Measurements from ENCODE around the gene EGLN2.
A peak's percentile ranks its signal among the peaks of the same experiment; 100 is the strongest.
"Not testable (repeated sequence)": the region's sequence is repeated elsewhere in the genome, so short reads cannot be mapped to it uniquely, and the experiment has no call there.

Gene EGLN2

DNA sequence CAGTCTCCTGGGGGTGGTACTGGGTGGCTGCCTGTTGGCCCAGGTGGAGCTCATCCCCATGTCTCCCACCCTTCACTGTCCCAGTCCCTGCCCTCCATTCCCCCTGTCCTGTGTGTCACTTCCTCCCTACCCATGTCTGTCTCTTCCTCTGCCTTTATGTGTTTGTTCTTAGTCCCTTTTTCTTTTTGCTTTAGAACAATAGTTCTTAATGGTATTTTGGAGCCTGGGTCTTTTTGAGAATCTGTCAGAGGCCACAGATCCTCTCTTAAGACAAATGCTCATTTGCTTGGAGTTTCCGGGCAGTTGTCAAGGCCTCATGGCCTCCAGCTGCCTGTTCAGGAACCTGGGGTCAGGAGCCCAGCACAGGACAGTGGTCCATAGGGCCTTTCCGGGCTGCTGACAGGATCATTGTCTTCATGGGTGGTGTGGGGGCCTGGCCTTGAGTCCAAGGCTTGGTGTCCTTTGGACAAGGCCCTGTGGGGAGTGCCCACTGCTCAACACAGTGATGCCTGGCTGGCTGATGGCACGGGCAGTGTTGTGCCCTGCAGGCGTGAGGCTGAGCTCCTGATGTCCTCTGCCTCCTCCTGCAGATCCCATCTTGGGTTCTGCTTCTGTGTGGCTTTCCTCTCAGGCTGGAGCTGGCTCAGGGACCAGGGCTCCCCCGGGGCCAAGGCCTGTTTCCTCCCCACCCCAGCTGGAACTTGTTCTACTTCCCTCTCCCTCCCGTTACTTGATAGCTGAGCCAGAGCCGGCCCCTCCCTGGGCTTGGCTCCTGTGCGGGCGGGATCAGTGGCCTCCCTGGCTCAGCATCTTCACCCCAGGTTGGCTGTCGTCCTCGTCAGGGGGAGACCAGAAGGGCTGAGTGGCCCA, 3.5 kb downstream of the EGLN2 start:
- DNase-seq: no peak

- DNase-seq: no peak
Observed at GRCh38 chr19:40803170-40803856, 4.3 kb downstream of the EGLN2 start.

GRCh38 chr19:40803857-40804782, 5.1 kb downstream of the EGLN2 start:
- no peak for DNase-seq

- no peak for DNase-seq
Observed at GRCh38 chr19:40804783-40805242, 5.8 kb downstream of the EGLN2 start.

DNA sequence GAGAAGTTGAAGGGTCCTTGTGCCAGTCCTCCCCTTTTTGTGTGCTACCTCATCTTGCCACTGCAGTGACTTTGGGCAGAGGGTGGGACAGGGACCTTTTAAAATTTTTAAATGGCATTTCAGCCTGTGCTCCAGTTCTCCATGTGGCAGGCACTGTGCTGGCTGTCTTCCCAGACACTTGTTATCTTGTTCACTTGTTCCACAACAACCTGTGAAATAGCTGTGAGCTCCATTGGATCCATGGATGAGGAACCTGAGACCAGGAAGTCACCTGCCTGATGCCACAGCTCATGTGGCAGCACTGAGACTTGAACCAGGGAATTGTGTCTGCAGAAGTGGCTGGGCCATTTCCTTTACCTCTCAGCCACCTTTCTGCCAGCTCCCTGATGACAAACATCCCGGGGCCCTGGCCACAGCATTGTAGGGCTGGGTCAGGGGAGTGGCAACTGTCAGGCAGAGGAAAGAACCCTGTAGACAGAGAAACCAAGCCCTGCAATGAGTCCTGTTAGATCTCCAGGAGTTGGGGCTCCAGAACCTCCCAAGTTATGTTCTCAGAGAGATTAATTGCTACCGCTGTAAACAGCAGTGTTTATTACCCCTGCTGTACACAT, 6.4 kb downstream of the EGLN2 start:
- DNase-seq: no peak

- peak; percentile 5 for DNase-seq
Observed at GRCh38 chr19:40806423-40807146, 7.6 kb downstream of the EGLN2 start.

DNA sequence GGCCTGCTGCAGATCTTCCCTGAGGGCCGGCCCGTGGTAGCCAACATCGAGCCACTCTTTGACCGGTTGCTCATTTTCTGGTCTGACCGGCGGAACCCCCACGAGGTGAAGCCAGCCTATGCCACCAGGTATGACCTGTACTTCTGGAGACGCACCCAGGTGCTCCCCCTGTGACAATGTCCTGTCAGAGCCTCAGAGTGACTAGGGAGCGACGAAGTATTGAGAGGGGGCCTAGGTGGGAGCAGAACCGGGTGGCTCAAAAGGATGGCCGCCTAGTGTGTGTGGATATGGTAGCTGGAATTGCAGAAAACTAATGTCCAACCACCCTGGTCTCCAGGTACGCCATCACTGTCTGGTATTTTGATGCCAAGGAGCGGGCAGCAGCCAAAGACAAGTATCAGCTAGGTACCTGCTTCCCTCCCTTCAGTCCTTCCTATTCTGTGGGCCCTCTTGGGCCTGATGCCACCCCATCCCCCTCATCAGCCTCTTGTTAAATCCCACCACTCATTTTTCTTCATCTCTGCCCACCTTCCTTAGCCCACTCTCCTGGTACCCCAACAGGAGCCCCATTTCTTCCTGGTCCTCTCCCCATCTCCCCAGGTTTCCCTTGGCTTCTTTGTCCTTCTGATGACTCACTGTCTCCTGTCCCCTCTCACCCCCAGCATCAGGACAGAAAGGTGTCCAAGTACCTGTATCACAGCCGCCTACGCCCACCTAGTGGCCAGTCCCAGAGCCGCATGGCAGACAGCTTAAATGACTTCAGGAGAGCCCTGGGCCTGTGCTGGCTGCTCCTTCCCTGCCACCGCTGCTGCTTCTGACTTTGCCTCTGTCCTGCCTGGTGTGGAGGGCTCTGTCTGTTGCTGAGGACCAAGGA, 8.4 kb downstream of the EGLN2 start:
- no peak for DNase-seq

- DNase-seq: no peak
Observed at GRCh38 chr19:40808021-40808325, 9.0 kb downstream of the EGLN2 start.

DNA sequence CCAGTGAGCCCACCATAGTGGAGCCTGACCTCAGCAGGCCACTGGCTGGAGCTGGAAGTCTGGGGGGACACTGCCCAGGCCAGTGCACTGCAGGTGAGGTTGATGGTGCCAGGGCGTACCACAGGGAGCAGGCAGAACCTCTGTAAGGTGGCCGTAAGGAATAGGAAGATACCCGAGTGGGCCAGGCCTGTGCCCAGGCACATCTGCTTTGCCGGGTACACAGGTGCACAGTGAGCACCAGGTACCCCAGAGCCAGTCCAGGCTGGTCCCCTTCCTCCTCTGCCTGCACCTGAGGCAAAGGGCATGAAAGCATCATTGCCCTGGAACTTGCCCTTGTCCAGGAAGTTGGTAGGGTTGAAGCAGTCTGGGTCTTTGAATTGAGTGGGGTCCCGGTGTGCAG, 9.5 kb downstream of the EGLN2 start:
- DNase-seq: no peak

- no peak for DNase-seq
Observed at GRCh38 chr19:40809358-40810086, 10.5 kb downstream of the EGLN2 start.

DNA sequence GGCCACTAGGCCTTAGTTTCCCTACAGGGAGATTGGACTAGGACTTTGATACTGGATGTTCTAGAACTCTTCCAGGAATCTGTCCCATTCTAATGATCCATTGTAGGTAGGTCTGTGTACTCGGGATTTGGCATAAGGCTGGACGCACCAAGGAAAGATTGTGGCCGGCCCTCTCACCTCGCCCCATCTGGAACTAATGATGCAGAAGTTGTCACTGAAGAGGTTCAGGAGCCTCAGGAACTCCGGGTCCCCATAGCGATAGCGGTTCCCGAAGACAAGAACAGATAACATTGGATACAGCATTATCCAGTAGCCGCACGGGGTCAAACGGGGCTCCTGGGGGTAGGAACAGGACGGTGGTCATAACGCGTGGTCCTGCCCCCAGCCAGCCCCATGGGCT, 11.2 kb downstream of the EGLN2 start:
- DNase-seq: no peak

GRCh38 chr19:40810649-40811408, 11.8 kb downstream of the EGLN2 start:
- not testable (repeated sequence) for DNase-seq

DNA sequence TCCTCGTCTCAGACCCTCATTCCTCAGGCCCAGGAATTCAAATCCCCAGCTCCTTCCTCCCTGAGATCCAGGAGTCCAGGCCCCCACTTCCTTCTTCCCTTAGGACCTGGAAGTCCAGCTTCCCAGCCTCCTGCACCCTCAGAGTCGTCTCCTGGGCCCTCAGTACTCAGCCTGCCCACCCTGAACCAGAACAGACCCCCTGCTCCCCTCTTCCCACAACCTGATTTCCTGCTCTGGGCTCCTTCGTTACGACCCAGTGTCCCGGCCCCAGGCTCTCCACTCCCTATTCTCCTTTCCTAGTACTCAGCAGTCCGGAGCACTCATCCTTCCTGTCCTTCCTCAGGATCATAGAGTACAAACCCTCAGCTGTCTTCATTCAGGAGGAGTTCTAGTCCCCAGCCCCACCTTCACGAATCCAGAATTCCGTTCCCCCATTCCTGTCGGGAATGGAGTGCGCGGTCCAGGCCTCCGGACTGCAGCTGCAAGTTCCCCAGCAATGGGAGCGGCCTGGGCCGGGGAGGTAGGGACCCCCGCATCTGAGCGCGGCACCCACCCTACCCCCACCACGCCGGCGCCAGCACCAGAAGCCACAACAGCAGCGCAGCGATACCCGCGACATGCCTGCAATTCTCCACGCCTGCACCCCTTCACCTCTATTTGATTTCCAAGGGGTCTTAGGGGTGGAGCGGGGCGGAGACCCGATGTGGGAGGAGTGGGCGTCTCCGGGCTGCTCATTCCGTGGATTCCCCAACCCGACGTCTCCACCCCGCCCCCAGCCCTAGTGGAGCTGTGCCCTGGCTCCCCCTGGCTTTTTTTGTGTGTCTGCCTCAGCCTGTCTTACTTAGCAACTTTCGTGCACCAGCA, 12.7 kb downstream of the EGLN2 start:
- no peak for DNase-seq

DNA sequence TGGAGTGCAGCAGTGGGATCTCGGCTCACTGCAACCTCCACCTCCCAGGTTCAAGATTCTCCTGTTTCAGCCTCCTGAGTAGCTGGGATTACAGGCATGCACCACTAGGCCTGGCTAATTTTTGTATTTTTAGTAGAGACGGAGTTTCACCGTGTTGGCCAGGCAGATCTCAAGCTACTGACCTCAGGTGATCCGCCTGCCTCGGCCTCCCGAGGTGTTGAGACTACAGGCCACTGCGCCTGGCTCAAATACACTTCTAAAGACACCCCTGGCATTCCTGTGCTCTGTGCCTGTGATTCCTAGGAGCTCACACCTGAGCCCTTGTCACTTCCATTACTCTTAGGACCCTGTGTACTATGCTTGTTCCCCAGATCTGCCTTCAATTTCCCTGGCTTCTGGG, 13.6 kb downstream of the EGLN2 start:
- DNase-seq: not testable (repeated sequence)

GRCh38 chr19:40813182-40813581, 14.2 kb downstream of the EGLN2 start:
- DNase-seq: no peak

DNA sequence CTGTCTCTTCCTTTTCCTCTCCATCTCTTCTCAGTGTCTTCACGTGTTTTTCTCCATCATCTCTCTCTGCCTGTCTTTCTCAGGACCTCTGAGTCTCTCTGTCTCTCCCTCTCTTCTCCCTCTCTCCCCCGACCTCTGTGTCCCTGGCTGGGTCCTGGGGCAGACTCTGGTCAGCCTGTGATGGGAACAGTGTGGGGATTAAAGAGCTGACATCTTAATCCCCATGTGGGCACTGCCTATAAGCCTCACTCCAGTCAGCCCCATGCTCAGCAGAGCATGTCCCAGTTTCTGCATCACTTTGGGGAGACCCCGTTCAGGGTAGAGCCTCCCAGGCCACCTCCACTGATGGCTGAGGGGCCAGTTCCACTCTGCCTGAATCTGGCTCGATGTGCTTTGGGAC, 16.2 kb downstream of the EGLN2 start:
- no peak for DNase-seq

- peak; percentile 7 for DNase-seq
Observed at GRCh38 chr19:40818480-40819399, 19.7 kb downstream of the EGLN2 start.
